HL-60 (cell line): Measurements from ENCODE around the gene ABI3BP.

Source experiments
- DNase-seq, 2 experiments: peaks; one replicate each; pipeline ENCODE4 v3.0.0-alpha.2; 2010 to 2020; ENCODE audit warnings: low read depth in 1 of 2, low spot score in 1 of 2
- H3K27ac ChIP-seq: fragments of 250-450 bp; sonication (Bioruptor Pico); replicated peaks from 2 replicates; pipeline ENCODE4 v1.5.1; 2020; ENCODE audit warnings: mild to moderate bottlenecking, moderate library complexity
- H3K27me3 ChIP-seq: fragments of 250-450 bp; sonication (Bioruptor Pico); 2 replicates; pipeline ENCODE4 v1.5.1; 2021; ENCODE audit warnings: mild to moderate bottlenecking, moderate library complexity; ENCODE audit not compliant: insufficient read depth, poor library complexity, severe bottlenecking
- H3K4me3 ChIP-seq: replicated peaks from 2 replicates; pipeline ENCODE4 v1.5.1; 2011; ENCODE audit warnings: mild to moderate bottlenecking, control low read depth, low read length; ENCODE audit not compliant: insufficient read depth
- GABPA ChIP-seq: IDR thresholded peaks from 2 replicates; pipeline ENCODE4 v1.6.1; 2012; ENCODE audit warnings: low read depth
- POLR2AphosphoS5 ChIP-seq: IDR thresholded peaks from 2 replicates; pipeline ENCODE4 v1.6.1; 2012; ENCODE audit warnings: low read depth
- REST ChIP-seq: IDR thresholded peaks from 2 replicates; pipeline ENCODE4 v1.6.1; 2012; ENCODE audit warnings: low read depth; ENCODE audit not compliant: insufficient replicate concordance
- SPI1 ChIP-seq: IDR thresholded peaks from 2 replicates; pipeline ENCODE4 v1.6.1; 2012; ENCODE audit warnings: low read depth, mild to moderate bottlenecking, borderline replicate concordance
- TF ChIP-seq, protein P1 (sequence below): IDR thresholded peaks from one replicate; pipeline ENCODE4 v1.5.1; 2011; ENCODE audit warnings: low read length, control low read depth, inconsistent platforms; ENCODE audit not compliant: insufficient read depth

ABI3BP gene

DNA sequence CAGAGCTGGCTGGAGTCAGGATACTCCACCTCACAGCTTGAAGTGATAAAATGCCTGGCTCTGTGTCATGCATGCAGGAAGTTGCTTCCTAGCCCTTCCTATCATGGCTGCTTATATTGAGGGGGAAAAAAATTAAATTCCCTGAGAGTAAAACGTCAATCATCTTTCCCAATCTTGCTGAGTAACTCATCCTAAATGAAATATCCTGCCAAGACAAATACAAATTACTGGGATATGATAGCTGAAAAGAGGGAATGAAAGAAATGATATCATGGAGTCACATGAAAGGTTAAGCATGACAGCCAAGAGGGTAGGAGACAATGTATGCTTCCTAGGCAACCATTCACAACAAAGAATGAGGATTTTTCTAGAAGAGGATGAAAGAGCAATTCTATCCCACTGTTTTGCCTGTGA is 110.6 kb downstream of the ABI3BP start:
- H3K27me3 ChIP-seq, result no peaks in the 10 kb centered on the region
- H3K27ac ChIP-seq, result no peak overlapping the region
- no peak for DNase-seq
- no peak for TF ChIP-seq REST
- no peak for TF ChIP-seq POLR2AphosphoS5
- TF ChIP-seq, protein P1, sequence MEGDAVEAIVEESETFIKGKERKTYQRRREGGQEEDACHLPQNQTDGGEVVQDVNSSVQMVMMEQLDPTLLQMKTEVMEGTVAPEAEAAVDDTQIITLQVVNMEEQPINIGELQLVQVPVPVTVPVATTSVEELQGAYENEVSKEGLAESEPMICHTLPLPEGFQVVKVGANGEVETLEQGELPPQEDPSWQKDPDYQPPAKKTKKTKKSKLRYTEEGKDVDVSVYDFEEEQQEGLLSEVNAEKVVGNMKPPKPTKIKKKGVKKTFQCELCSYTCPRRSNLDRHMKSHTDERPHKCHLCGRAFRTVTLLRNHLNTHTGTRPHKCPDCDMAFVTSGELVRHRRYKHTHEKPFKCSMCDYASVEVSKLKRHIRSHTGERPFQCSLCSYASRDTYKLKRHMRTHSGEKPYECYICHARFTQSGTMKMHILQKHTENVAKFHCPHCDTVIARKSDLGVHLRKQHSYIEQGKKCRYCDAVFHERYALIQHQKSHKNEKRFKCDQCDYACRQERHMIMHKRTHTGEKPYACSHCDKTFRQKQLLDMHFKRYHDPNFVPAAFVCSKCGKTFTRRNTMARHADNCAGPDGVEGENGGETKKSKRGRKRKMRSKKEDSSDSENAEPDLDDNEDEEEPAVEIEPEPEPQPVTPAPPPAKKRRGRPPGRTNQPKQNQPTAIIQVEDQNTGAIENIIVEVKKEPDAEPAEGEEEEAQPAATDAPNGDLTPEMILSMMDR, result no peak
- no peak for TF ChIP-seq GABPA
- H3K4me3 ChIP-seq, result no peak overlapping the region

DNA sequence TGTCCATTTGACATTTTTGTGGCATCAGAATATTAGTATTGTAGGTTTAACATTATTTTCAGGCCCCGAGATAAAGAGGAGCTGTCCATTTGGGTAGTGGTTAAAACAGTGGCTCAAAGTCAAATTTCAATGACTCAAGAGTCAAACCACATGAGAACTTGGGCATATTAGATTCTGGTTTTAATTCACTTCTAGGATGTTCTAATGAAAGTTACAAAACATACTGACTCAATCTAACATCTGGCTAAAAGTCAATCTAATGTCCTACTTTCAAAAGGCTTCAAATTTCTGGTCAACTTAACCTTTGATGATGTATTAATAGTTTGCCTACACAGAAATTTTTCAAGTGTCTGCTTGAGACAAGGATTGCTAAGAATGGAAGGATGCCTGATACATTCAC is 112.4 kb downstream of the ABI3BP start:
- no peaks in the 10 kb centered on the region for H3K27me3 ChIP-seq
- no peak overlapping the region for H3K27ac ChIP-seq
- no peak for TF ChIP-seq SPI1
- TF ChIP-seq GABPA, result no peak
- TF ChIP-seq POLR2AphosphoS5, result no peak
- TF ChIP-seq, protein P1, result no peak
- no peak for TF ChIP-seq REST
- no peak overlapping the region for H3K4me3 ChIP-seq
- no peak for DNase-seq

DNA sequence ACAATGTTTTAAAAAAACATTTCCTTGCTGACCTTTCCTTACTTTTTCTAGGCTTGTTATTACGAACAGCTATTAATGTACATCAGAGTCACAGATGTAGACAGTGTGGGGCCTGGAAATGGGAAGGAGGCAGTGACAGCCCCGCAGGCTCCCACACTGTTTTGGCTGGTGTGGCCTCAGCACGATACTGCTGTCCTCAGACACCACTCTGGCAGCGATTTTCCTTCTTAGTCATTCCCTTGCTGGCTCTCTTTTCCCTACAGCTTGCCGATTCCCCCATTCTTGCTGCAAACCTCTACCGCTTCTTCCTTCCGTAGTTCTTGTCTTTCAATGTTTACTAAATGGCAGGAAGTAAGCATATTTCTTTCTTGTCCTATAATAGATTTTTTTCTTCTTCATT is 113.1 kb downstream of the ABI3BP start:
- Histone ChIP-seq H3K27ac (no peak overlapping the region), H3K27me3 (no peaks in the 10 kb centered on the region), H3K4me3 (no peak overlapping the region)
- TF ChIP-seq REST (no peak), GABPA (no peak), POLR2AphosphoS5 (no peak), SPI1 (no peak)
- TF ChIP-seq, protein P1, result no peak
- DNase-seq, result no peak
